ENCODE data around the gene ARX. TPM values are rescaled to one million over a fixed set of nuclear protein-coding genes. Genes with fewer than 3 reads are reported as not detected.

ARX gene
- total RNA-seq, 1 experiment from 2014 or later, result not detected

DNA sequence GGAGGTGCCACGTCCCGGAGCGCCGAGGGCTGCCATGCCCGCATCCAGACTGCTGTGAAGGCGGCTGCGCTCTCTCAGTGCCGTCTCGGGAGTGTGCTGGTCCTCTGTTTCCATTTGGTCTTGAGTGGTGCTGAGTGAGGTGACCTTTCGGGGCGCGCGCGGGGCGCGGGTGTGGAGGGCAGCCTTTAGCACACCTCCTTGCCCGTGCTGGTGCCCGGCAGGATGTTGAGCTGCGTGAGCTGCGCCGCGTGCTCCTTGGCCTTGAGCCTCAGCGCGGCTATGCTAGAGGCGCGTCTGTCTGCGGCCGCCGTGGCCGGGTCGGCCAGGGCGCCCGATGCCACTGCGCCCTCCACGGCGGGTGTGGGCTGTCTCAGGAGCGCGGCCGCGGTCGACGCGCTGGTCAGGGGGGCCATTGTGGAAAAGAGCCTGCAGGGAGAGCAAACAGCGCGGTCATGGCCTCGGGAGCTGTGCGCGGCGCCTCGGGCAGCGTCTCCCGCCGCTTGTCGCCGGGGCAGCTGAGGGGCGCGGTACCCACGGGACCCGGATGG lies 11.2 kb downstream of the ARX start:
- intact Hi-C loops (cut with micrococcal nuclease), result loop anchor here (5.0 to 10.0 kb wide), 2 partner anchors 138 to 170 kb away; no protein-coding TSS in a partner anchor
- ChIA-PET POLR2A (ENCODE audit: unreplicated experiment) (no interaction called here), CTCF (no interaction called here)
- Histone ChIP-seq H4K20me1 (ENCODE audit: low read length) (no peaks in the 10 kb centered on the region), H3K36me3 (ENCODE audit: low read depth, low read length) (no peaks in the 10 kb centered on the region), H3F3A (ENCODE audit: low read length, unreplicated experiment) (no peaks in the 10 kb centered on the region), H3K4me2 (ENCODE audit: low read length) (peak overlapping the region; percentile 79), H3K4me3 (ENCODE audit: low read length) (peak overlapping the region; percentile 51), H3K79me2 (ENCODE audit: low read length) (no peaks in the 10 kb centered on the region), H3K9me2 (replicated peaks; ENCODE audit: low read length) (no peaks in the 10 kb centered on the region), H2AFZ (ENCODE audit: low read length) (peak overlapping the region; percentile 38; the same call in 1 of the 2 replicates), H3K9ac (ENCODE audit: low read length) (no peak overlapping the region), H3K27me3 (ENCODE audit: low read length) (peaks cover 64% of the 10 kb centered on the region), H3K4me1 (ENCODE audit: insufficient read depth, low read length) (peaks cover 8% of the 10 kb centered on the region; the same call in 1 of the 2 replicates), H3K27ac (ENCODE audit: low read length) (no peak overlapping the region), H3K9me3 (ENCODE audit: low read length) (no peaks in the 10 kb centered on the region)
- ATAC-seq, result peak; percentile 47
- no peak for DNase-seq
- BruUV-seq (replicated peaks), result no TSS peak
- TF ChIP-seq EZH2 (IDR thresholded peaks at IDR 0.05; ENCODE audit: low read length, unreplicated experiment) (peak; percentile 63), EZH2phosphoT487 (IDR thresholded peaks at IDR 0.05; ENCODE audit: borderline replicate concordance, low read length) (no peak)
- TF ChIP-seq, protein P1, sequence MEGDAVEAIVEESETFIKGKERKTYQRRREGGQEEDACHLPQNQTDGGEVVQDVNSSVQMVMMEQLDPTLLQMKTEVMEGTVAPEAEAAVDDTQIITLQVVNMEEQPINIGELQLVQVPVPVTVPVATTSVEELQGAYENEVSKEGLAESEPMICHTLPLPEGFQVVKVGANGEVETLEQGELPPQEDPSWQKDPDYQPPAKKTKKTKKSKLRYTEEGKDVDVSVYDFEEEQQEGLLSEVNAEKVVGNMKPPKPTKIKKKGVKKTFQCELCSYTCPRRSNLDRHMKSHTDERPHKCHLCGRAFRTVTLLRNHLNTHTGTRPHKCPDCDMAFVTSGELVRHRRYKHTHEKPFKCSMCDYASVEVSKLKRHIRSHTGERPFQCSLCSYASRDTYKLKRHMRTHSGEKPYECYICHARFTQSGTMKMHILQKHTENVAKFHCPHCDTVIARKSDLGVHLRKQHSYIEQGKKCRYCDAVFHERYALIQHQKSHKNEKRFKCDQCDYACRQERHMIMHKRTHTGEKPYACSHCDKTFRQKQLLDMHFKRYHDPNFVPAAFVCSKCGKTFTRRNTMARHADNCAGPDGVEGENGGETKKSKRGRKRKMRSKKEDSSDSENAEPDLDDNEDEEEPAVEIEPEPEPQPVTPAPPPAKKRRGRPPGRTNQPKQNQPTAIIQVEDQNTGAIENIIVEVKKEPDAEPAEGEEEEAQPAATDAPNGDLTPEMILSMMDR (conservative IDR thresholded peaks at IDR 0.05; ENCODE audit: low read depth, low read length), result no peak

DNA sequence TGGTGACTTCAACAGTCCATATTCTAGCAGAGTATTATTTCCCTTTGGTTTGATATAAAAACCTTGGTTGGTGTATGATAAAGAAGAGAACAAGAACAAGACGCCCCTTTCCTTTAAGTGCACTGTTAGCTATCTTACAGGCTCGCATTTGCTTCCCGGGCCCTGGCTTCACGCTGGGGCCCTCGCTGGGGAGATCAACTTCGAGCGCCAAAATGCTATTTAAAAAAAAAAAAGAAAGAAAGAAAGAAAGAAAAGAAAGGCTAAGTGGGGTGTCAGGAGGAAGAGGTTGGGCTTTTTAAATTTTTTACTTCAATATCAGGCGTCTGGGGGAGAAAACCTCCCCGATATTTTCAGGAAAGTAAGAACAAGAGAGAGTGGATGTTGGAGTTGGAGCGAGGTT lies 11.7 kb downstream of the ARX start:
- H3K4me3 ChIP-seq (ENCODE audit: low read length), result peak overlapping the region; percentile 51; the same call in 1 of the 2 replicates

More for the DNA sequence above, 11.7 kb downstream of the ARX start:
- no peak for ATAC-seq
- Histone ChIP-seq H3K27me3 (ENCODE audit: low read length) (peaks cover 64% of the 10 kb centered on the region), H3K4me2 (ENCODE audit: low read length) (peak overlapping the region; percentile 79), H3K4me1 (ENCODE audit: insufficient read depth, low read length) (peaks cover 8% of the 10 kb centered on the region; the same call in 1 of the 2 replicates), H3K36me3 (ENCODE audit: low read depth, low read length) (no peaks in the 10 kb centered on the region), H3F3A (ENCODE audit: low read length, unreplicated experiment) (no peaks in the 10 kb centered on the region), H2AFZ (ENCODE audit: low read length) (no peak overlapping the region), H3K27ac (ENCODE audit: low read length) (no peak overlapping the region), H3K9me3 (ENCODE audit: low read length) (no peaks in the 10 kb centered on the region), H3K9me2 (replicated peaks; ENCODE audit: low read length) (no peaks in the 10 kb centered on the region), H3K79me2 (ENCODE audit: low read length) (no peaks in the 10 kb centered on the region), H4K20me1 (ENCODE audit: low read length) (no peaks in the 10 kb centered on the region), H3K9ac (ENCODE audit: low read length) (no peak overlapping the region)
- DNase-seq, result no peak
- no TSS peak for BruUV-seq (replicated peaks)
- CTCF ChIA-PET, result no interaction called here
- TF ChIP-seq EZH2phosphoT487 (IDR thresholded peaks at IDR 0.05; ENCODE audit: borderline replicate concordance, low read length), result no peak
- TF ChIP-seq, protein P1 (conservative IDR thresholded peaks at IDR 0.05; ENCODE audit: low read depth, low read length), result no peak
- TF ChIP-seq EZH2 (IDR thresholded peaks at IDR 0.05; ENCODE audit: low read length, unreplicated experiment), result no peak
- intact Hi-C loops (cut with micrococcal nuclease), result loop anchor here (10.0 kb wide), 1 partner anchor 169 kb away; no protein-coding TSS in a partner anchor
- POLR2A ChIA-PET (ENCODE audit: unreplicated experiment), result no interaction called here

Data from PC-3 (cell line).